Neural progenitor cell (in vitro differentiated cells): ENCODE measurements around the gene BRD1. TPM values are rescaled to one million over a fixed set of nuclear protein-coding genes. Genes with fewer than 3 reads are reported as not detected.

ENCODE experiments used
- DNase-seq: peaks from one replicate; pipeline ENCODE4 v3.0.0-alpha.2; 2016; ENCODE audit warnings: low spot score
- H2AFZ ChIP-seq: fragments of 200-600 bp; sonication (generic); replicated peaks from 2 replicates; pipeline ENCODE4 v1.6.1; 2016; ENCODE audit warnings: antibody characterized with exemption
- H3F3A ChIP-seq: fragments of 200-600 bp; sonication (generic); 2 replicates; pipeline ENCODE4 v1.6.1; 2016; ENCODE audit warnings: antibody characterized with exemption, low read depth
- H3K27ac ChIP-seq: fragments of 200-600 bp; sonication (generic); 2 replicates; pipeline ENCODE4 v1.5.1; 2016; ENCODE audit warnings: mild to moderate bottlenecking
- H3K27me3 ChIP-seq: fragments of 200-600 bp; sonication (generic); 2 replicates; pipeline ENCODE4 v1.6.1; 2016; ENCODE audit warnings: mild to moderate bottlenecking, moderate library complexity
- H3K36me3 ChIP-seq: fragments of 200-600 bp; sonication (generic); 2 replicates; pipeline ENCODE4 v1.5.1; 2016
- H3K4me1 ChIP-seq: fragments of 200-600 bp; sonication (generic); 2 replicates; pipeline ENCODE4 v1.6.1; 2016; ENCODE audit warnings: mixed run types
- H3K4me2 ChIP-seq: fragments of 200-600 bp; sonication (generic); 2 replicates; pipeline ENCODE4 v1.6.1; 2016
- H3K4me3 ChIP-seq: fragments of 200-600 bp; sonication (generic); 2 replicates; pipeline ENCODE4 v1.5.1; 2016
- H3K79me2 ChIP-seq: fragments of 200-600 bp; sonication (generic); 2 replicates; pipeline ENCODE4 v1.6.1; 2016; ENCODE audit warnings: low read depth
- H3K9ac ChIP-seq: fragments of 200-600 bp; sonication (generic); 2 replicates; pipeline ENCODE4 v1.6.1; 2016
- H3K9me3 ChIP-seq: fragments of 200-600 bp; sonication (generic); 2 replicates; pipeline ENCODE4 v1.5.1; 2016; ENCODE audit warnings: low read depth
- H4K20me1 ChIP-seq: fragments of 200-600 bp; sonication (generic); 2 replicates; pipeline ENCODE4 v1.6.1; 2016; ENCODE audit warnings: low read depth
- H3K27ac Mint-ChIP-seq: 3 replicates; pipeline ENCODE4 v1.8.0; 2021; ENCODE audit warnings: mixed read lengths
- H3K27me3 Mint-ChIP-seq: 2 replicates; pipeline ENCODE4 v1.8.0; 2022; ENCODE audit warnings: low read depth, mild to moderate bottlenecking, inconsistent platforms, moderate library complexity, mixed read lengths; ENCODE audit not compliant: insufficient read depth
- H3K36me3 Mint-ChIP-seq: 3 replicates; pipeline ENCODE4 v1.8.0; 2021; ENCODE audit warnings: mixed read lengths
- H3K4me1 Mint-ChIP-seq: 3 replicates; pipeline ENCODE4 v1.8.0; 2021; ENCODE audit warnings: mixed read lengths
- H3K4me3 Mint-ChIP-seq: 3 replicates; pipeline ENCODE4 v1.8.0; 2021; ENCODE audit warnings: mild to moderate bottlenecking, moderate library complexity, mixed read lengths
- H3K9me3 Mint-ChIP-seq: 3 replicates; pipeline ENCODE4 v1.8.0; 2020; ENCODE audit warnings: mixed read lengths
- CTCF ChIP-seq: fragments of 200-600 bp; sonication (generic); IDR thresholded peaks from 2 replicates; pipeline ENCODE4 v1.5.1; 2017; ENCODE audit warnings: antibody characterized with exemption, mild to moderate bottlenecking
- EZH2 ChIP-seq: fragments of 200-600 bp; sonication (generic); IDR thresholded peaks from 2 replicates; pipeline ENCODE4 v1.6.1; 2017; ENCODE audit warnings: antibody characterized with exemption, mild to moderate bottlenecking, moderate library complexity
- EZH2phosphoT487 ChIP-seq: fragments of 200-600 bp; sonication (generic); IDR thresholded peaks from 2 replicates; pipeline ENCODE4 v1.6.1; 2017; ENCODE audit warnings: antibody characterized with exemption
- small RNA-seq: library from RNA; depleted of rRNA; stranded (forward); fragments of <200 nt; gene quantifications from one replicate; pipeline ENCODE3, GENCODE V24; 2015
- total RNA-seq: library from RNA; depleted of rRNA; stranded (reverse); fragments of >200 nt; gene quantifications from 2 replicates; pipeline ENCODE4 v1.2.3, GENCODE V29; 2015; ENCODE audit warnings: low replicate concordance

Gene BRD1
- total RNA-seq, 1 donor from 2014 or later = 31.2 TPM

GRCh38 chr22:49724893-49725489 lies 102.7 kb downstream of the BRD1 start:
- no peak overlapping the region for H3K9ac ChIP-seq
- peaks cover 5% of the 10 kb centered on the region for H4K20me1 ChIP-seq
- H3K27me3 ChIP-seq = peaks cover 67% of the 10 kb centered on the region
- peak; percentile 90 for DNase-seq
- TF ChIP-seq EZH2 = peak; percentile 50
- peak; percentile 58 for TF ChIP-seq EZH2phosphoT487
- peak; percentile 86 for TF ChIP-seq CTCF
- H3F3A ChIP-seq = no peaks in the 10 kb centered on the region
- no peaks in the 10 kb centered on the region for H3K9me3 ChIP-seq
- no peaks in the 10 kb centered on the region for H3K9me3 Mint-ChIP-seq
- peaks cover 23% of the 10 kb centered on the region for H3K27me3 Mint-ChIP-seq
- H3K4me3 Mint-ChIP-seq = no peak overlapping the region
- H3K36me3 ChIP-seq = no peaks in the 10 kb centered on the region
- peak overlapping the region; percentile 78 for H2AFZ ChIP-seq
- no peaks in the 10 kb centered on the region for H3K4me1 Mint-ChIP-seq
- peak overlapping the region; percentile 43 for H3K4me3 ChIP-seq
- no peak overlapping the region for H3K27ac Mint-ChIP-seq
- no peaks in the 10 kb centered on the region for H3K79me2 ChIP-seq
- peak overlapping the region; percentile 81 for H3K4me2 ChIP-seq
- H3K4me1 ChIP-seq = no peaks in the 10 kb centered on the region
- H3K36me3 Mint-ChIP-seq = no peaks in the 10 kb centered on the region
- H3K27ac ChIP-seq = no peak overlapping the region

GRCh38 chr22:49724030-49724892 lies 103.4 kb downstream of the BRD1 start:
- Histone ChIP-seq H3K4me1 (no peaks in the 10 kb centered on the region), H3K9me3 (no peaks in the 10 kb centered on the region), H2AFZ (peak overlapping the region; percentile 78), H3K79me2 (no peaks in the 10 kb centered on the region), H3K4me3 (peak overlapping the region; percentile 43), H3K9ac (no peak overlapping the region), H3K4me2 (peak overlapping the region; percentile 81), H3K27ac (no peak overlapping the region), H3K36me3 (no peaks in the 10 kb centered on the region), H4K20me1 (peaks cover 5% of the 10 kb centered on the region), H3F3A (no peaks in the 10 kb centered on the region), H3K27me3 (peaks cover 67% of the 10 kb centered on the region)
- no peaks in the 10 kb centered on the region for H3K36me3 Mint-ChIP-seq
- H3K9me3 Mint-ChIP-seq = no peaks in the 10 kb centered on the region
- peaks cover 2% of the 10 kb centered on the region for H3K4me1 Mint-ChIP-seq
- H3K4me3 Mint-ChIP-seq = peak overlapping the region; percentile 78
- TF ChIP-seq EZH2 (no peak), EZH2phosphoT487 (peak; percentile 64), CTCF (no peak)
- no peak overlapping the region for H3K27ac Mint-ChIP-seq
- no peak for DNase-seq
- peaks cover 29% of the 10 kb centered on the region for H3K27me3 Mint-ChIP-seq

GRCh38 chr22:49723478-49724029 lies 104.1 kb downstream of the BRD1 start:
- no peaks in the 10 kb centered on the region for H3K36me3 ChIP-seq
- H3K9ac ChIP-seq = no peak overlapping the region
- peaks cover 67% of the 10 kb centered on the region for H3K27me3 ChIP-seq
- H4K20me1 ChIP-seq = peaks cover 5% of the 10 kb centered on the region
- no peak overlapping the region for H3K4me2 ChIP-seq
- no peaks in the 10 kb centered on the region for H3K9me3 ChIP-seq
- no peak for DNase-seq
- TF ChIP-seq EZH2phosphoT487 (no peak), EZH2 (no peak), CTCF (no peak)
- peaks cover 2% of the 10 kb centered on the region for H3K4me1 Mint-ChIP-seq
- no peak overlapping the region for H3K4me3 ChIP-seq
- no peak overlapping the region for H3K27ac ChIP-seq
- peaks cover 31% of the 10 kb centered on the region for H3K27me3 Mint-ChIP-seq
- H3K4me1 ChIP-seq = no peaks in the 10 kb centered on the region
- no peaks in the 10 kb centered on the region for H3K9me3 Mint-ChIP-seq
- no peak overlapping the region for H3K27ac Mint-ChIP-seq
- no peaks in the 10 kb centered on the region for H3K79me2 ChIP-seq
- no peaks in the 10 kb centered on the region for H3F3A ChIP-seq
- H2AFZ ChIP-seq = no peak overlapping the region
- no peaks in the 10 kb centered on the region for H3K36me3 Mint-ChIP-seq
- H3K4me3 Mint-ChIP-seq = no peak overlapping the region

Small RNA genes within 50 kb of the gene (small RNA-seq; reads per million reads assigned to genes)
- gene AL117328.1 = not detected
- gene RF00017 = not detected

Other genes starting within 250 kb of the BRD1 start
- 23.1 and 29.3 TPM in 2 replicates for gene ZBED4, start 26.0 kb upstream of the BRD1 start, total RNA-seq
- gene ALG12, start 90.6 kb upstream of the BRD1 start, total RNA-seq = 4.9 and 14.2 TPM in 2 replicates
- 12.2 and 22.6 TPM in 2 replicates for gene CRELD2, start 90.8 kb upstream of the BRD1 start, total RNA-seq
- gene PIM3, start 132.9 kb upstream of the BRD1 start, total RNA-seq = 15.1 and 37.2 TPM in 2 replicates
- gene IL17REL, start 184.9 kb upstream of the BRD1 start, total RNA-seq = 0.15 TPM in 1 of 2 replicates, not detected in the other
- gene TTLL8, start 230.4 kb upstream of the BRD1 start, total RNA-seq = not detected in 2 replicates